Activated T-cell treated with anti-CD3 and anti-CD28 coated beads, Interleukin-2, amount 50 U/mL, for 4 hours (primary cell): ENCODE measurements around the gene PTPRN. TPM values are rescaled to one million over a fixed set of nuclear protein-coding genes. Genes with fewer than 3 reads are reported as not detected.
"Not testable (repeated sequence)": the region's sequence is repeated elsewhere in the genome, so short reads cannot be mapped to it uniquely, and the experiment has no call there.

Experiments used
- ATAC-seq, 2 donors: fragments of 200-7000 bp; cut with Tn5 transposase; one replicate each; pipeline ENCODE4 v1.10.0; 2021
- DNase-seq: peaks from one replicate; pipeline ENCODE4 v3.0.0-alpha.2; 2020
- H3K27me3 Mint-ChIP-seq: one replicate; pipeline ENCODE4 v1.8.0; 2021; ENCODE audit warnings: low read depth, mixed read lengths
- H3K36me3 Mint-ChIP-seq: one replicate; pipeline ENCODE4 v1.8.0; 2022; ENCODE audit warnings: mixed read lengths; ENCODE audit not compliant: insufficient read depth
- H3K4me1 Mint-ChIP-seq: one replicate; pipeline ENCODE4 v1.8.0; 2021; ENCODE audit warnings: low read depth, mixed read lengths
- H3K4me3 Mint-ChIP-seq: one replicate; pipeline ENCODE4 v1.8.0; 2021; ENCODE audit warnings: mild to moderate bottlenecking, moderate library complexity, mixed read lengths
- H3K9me3 Mint-ChIP-seq: one replicate; pipeline ENCODE4 v1.8.0; 2021; ENCODE audit warnings: mixed read lengths
- total RNA-seq, 3 donors: library from RNA; stranded (reverse); gene quantifications; one replicate each; pipeline ENCODE4 v1.2.1, GENCODE V29; 2021

Gene PTPRN
- total RNA-seq, 3 donors from 2014 or later = 0.19 TPM; not detected in 2

DNA sequence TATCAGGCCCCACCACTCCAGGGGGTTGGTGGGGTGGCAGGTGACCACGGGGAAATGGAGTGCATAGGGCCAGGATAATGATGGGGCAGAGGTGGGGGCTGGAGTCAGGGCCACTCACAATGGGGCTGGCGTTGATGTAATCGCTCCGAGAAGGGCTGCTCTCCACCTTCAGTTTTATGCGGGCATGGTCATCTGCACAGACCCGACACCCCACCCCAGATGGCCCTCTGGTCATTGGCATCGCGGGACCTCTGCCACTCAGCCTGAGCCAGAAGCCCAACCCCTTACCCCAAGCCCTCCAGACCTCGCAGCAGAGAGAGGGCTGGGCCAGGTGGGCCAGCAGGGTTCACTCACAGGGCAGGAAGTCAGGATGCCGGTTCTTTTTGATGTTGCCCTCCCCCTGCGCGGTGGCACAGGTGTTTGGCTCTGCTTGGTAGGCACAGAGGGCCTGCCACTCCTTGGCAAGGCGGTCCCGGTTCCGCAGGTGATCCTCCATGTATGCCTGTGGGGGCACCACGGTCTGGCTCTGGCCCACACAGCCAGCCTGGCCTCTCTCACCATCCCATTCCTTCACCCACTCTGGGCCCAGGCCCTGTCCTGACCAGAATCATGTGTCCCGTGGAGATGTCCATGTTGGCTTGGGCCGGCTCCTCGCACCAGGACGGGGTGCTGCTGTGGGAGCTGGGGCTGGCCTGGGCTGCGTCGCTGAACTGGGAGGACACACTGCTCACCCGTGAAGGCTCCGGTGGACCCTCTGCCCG is 12.4 kb downstream of the PTPRN start:
- ATAC-seq (no peak), DNase-seq (no peak)
- Mint-ChIP-seq H3K27me3 (peaks cover 15% of the 10 kb centered on the region), H3K4me3 (no peak overlapping the region), H3K9me3 (no peaks in the 10 kb centered on the region), H3K4me1 (peaks cover 14% of the 10 kb centered on the region), H3K36me3 (no peaks in the 10 kb centered on the region)

DNA sequence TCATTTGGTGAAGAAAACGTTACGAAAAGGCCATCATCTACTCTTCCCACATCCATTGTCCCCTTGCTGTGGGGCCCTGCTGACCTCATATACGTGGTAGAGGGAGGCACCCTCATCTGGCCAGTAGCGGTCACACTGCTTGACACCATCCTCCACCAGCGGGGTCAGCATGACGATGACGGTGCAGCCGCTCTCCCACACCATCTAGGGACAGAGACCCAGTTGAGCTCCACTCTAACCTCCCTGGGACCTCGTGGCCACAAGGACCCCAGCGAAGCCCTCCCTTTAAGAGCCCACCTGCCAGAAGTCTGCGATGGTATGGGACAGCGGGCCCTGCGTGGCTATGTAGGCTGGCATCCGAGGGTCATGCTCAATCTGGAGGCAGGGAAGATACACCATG is 13.1 kb downstream of the PTPRN start:
- no peaks in the 10 kb centered on the region for H3K36me3 Mint-ChIP-seq
- ATAC-seq (no peak), DNase-seq (no peak)
- H3K9me3 Mint-ChIP-seq = no peaks in the 10 kb centered on the region
- peaks cover 9% of the 10 kb centered on the region for H3K27me3 Mint-ChIP-seq
- H3K4me3 Mint-ChIP-seq = no peak overlapping the region
- peaks cover 14% of the 10 kb centered on the region for H3K4me1 Mint-ChIP-seq

DNA sequence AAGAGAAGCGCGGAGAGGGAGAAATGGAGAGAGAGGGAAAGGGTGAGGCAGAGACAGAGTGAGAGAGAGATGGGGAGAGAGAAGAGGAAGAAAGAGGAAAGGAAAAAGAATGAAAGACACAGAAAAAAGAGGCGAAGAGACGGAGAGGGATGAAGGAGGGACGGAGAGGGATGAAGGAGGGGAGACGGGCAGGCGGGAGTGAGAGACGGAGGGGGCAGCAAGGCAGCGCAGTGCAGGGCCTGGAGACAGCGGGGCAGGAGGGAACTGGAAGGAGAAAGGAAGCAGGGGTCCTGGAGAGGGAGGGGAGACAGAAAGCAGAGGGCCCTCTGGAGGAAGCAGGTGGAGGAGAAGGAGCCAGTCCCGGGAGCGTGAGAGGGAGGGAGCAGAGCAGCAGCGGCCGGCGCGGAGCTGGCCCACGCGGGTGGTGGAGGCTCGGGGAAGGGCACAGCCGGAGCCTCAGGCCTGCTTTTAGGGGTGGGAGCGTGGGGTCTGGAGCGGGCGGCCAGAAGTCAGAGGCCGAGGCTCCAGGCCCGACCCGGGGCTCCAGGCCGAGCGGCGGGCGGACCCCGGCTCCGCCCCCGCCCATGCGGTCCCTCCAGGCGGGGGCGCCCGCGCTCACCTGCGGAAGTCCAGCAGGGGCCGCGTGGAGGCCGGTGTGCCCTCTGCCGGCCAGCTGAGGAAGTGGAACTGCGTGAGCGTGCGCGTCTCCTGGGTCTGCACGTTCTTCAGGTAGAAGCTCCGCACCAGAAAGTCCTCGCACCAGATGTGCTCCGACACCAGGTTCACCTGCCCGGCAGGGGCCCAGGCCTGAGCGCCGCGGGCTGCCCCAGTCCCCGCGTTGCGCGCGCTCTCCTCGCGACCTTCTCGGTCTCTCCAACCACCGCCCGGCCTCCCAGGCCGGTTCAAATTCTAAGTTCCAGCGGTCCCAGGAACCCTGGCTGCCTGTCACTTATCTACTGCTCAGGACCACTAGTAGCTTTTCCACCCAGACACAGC is 14.5 kb downstream of the PTPRN start:
- peak; percentile 89 to 95 for ATAC-seq
- Mint-ChIP-seq H3K27me3 (peaks cover 3% of the 10 kb centered on the region), H3K4me3 (peak overlapping the region; percentile 77)

DNA sequence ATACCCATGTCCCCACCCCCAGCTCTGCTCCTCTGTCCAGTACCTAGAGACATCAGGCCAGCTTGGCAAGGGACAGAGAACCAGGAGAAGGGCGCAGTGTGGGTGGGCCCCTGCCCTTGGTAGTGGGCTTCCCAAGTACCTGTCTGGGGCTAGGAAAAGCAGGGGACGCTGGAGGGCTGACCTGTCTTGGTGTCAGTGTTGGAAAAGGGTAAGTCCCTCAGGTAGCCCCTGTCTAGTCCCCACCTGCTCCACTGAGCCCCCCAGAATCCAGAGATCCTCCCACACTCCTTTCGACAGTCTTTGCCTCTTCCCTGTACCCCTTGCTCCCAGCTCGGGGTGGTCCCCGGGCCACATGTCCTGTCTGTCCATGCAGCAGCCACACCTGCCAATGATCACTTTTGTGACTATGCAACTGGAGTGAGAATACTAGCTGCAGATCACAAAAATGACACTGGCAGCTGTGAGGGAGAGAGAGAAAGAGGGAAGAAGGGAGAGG is 15.4 kb downstream of the PTPRN start:
- Mint-ChIP-seq H3K27me3 (no peaks in the 10 kb centered on the region), H3K36me3 (no peaks in the 10 kb centered on the region), H3K9me3 (no peaks in the 10 kb centered on the region), H3K4me1 (peaks cover 11% of the 10 kb centered on the region), H3K4me3 (peak overlapping the region; percentile 77)
- ATAC-seq (no peak), DNase-seq (no peak)

More for the DNA sequence above, 14.5 kb downstream of the PTPRN start:
- Mint-ChIP-seq H3K9me3 (no peaks in the 10 kb centered on the region), H3K4me1 (peaks cover 14% of the 10 kb centered on the region), H3K36me3 (no peaks in the 10 kb centered on the region)
- DNase-seq = peak; percentile 87

DNA sequence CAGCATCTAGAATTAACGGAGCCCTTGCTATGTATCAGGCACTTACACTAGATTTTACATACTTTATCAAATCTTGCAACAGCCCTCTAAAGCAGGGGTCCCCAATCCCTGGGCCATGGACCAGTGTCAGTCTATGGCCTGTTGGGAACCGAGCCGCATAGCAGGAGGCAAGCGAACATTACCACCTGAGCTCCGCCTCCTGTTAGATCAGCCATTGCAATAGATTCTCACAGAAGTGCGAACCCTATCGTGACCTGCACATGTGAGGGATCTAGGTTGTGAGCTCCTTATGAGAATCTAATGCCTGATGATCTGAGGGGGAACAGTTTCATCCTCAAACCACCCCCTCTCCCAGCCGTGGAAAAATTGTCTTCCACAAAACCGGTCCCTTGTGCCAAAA is 16.6 kb downstream of the PTPRN start:
- Mint-ChIP-seq H3K27me3 (no peaks in the 10 kb centered on the region), H3K4me1 (peaks cover 11% of the 10 kb centered on the region), H3K4me3 (no peak overlapping the region), H3K9me3 (no peaks in the 10 kb centered on the region), H3K36me3 (no peaks in the 10 kb centered on the region)
- no peak for ATAC-seq
- no peak for DNase-seq

DNA sequence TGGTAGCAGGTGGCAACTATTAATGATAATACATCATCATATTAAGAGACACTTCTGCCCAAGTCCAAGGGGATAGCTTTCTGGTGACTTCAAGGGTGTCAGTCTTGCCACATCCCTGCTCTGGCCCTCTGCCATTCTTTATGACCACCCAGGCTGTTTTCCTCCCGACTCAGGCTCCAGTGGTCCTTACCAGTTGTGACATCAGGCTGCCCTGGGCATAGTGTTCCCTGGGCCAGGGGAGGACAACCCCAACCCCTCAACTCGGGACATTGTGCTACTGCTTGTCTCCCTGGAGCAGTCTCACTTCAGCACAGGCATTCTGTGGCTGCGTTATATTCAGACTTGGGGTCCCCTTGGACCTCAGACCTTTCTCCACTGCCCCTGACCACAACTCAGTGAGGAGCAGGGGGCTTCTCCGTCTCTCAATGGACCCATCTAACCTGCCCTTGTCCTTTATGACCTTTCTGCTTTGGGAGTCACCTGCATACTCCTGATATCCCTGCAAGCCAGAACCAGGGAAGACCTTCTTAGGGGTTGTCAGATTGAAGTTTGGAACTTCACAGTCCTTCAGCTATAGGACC is 17.2 kb downstream of the PTPRN start:
- H3K4me1 Mint-ChIP-seq = peaks cover 10% of the 10 kb centered on the region
- no peaks in the 10 kb centered on the region for H3K27me3 Mint-ChIP-seq
- ATAC-seq (no peak), DNase-seq (no peak)
- H3K36me3 Mint-ChIP-seq = no peaks in the 10 kb centered on the region
- no peaks in the 10 kb centered on the region for H3K9me3 Mint-ChIP-seq
- no peak overlapping the region for H3K4me3 Mint-ChIP-seq

DNA sequence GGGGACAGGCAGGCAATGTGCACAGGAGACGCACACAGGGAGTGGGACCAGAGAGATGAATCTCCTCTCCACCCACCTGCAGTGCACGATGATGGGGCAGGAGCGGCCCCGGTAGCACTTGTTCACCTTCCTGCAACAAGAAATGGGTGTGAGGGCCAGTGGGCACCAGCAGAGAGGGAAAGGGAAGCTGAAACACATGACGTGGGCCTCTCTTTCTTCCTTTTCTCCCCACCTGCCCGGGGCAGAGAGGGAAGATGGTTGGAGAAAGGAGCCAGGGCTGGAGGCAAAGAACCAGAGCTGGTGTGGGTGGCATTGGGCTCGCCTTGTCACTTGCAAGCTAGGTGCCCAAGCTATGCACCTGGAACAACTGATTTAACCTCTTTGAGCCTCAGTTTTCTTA is 17.8 kb downstream of the PTPRN start:
- peaks cover 2% of the 10 kb centered on the region for H3K36me3 Mint-ChIP-seq
- DNase-seq = no peak
- H3K9me3 Mint-ChIP-seq = no peaks in the 10 kb centered on the region
- peaks cover 9% of the 10 kb centered on the region for H3K4me1 Mint-ChIP-seq
- H3K27me3 Mint-ChIP-seq = no peaks in the 10 kb centered on the region
- ATAC-seq = no peak
- H3K4me3 Mint-ChIP-seq = no peak overlapping the region

DNA sequence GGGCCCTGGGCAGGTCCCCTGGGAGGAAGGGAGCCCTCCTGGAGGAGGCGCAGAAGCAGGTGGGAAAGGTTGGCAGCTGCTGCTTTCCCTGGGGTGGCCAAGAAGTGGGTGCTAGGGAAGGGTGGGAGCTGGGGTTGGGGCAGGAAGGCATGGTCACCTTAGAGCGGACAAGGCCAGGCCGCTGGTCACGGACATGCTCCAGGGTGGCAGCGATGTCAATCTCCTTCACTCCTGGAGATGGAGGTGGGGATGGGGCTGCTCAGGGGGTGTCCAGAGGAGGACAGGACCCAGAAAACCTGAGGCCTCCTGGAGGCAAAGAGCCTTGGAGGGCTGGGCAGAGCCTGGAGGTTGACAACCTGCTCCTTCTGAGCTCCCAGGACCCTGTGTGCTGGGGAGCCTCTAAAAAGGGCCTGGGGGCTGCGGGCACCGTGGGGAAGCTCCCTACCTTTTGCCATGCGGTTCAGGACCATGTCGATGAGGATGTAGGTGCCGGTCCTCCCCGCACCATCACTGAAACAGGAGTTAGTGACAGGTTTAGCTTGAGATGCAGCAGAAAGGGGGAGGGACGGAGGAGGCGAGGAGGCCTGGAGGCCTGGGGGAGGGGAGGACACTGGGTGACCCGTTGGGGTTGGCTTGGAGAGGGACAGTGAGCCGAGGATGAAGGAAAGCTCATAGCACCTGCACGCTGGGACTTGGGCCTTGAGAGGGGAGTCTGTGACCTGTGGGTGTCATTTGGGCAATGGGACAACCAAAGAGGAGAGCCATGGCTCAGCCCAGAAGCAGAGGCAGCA is 18.6 kb downstream of the PTPRN start:
- no peaks in the 10 kb centered on the region for H3K27me3 Mint-ChIP-seq
- H3K36me3 Mint-ChIP-seq = peaks cover 2% of the 10 kb centered on the region

DNA sequence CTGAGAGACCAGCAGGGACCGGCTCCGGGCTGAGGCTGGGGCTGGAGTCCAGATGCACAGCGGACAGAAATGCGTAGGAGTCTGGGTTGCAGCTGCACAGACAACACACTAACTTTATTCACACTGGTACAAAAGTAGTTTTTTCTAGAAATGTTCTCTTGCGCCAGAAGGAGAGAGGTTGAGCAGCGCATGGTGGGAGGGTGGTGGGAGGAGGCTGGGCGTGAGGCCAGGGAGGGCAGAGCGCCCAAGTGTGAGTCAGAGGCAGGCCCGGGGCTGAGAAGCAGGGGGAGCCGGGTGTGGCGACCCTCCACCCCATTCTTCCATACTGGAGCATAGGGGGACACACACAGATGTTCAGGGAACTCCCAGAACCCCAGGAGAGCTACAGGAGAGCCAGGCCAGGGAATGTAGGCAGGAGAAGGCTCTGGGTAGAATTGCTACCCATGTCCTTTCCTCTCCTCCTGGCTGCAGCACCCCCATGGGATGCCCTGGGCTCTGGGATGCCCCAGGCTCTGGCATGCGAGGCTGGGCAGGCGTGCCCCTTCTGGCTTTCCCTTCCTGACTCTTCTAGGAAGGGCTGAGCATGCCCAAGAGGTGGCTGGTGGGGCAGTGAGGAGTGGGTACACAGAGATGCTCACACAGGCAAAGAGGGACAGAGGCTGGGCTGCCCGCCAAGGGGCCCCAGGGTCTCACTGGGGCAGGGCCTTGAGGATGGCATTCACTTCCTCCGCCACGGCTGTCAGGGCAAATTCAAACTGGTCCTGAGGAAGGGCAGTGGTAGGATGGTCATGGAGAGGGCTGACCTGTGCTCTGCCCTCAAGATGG is 19.5 kb downstream of the PTPRN start:
- Mint-ChIP-seq H3K36me3 (peaks cover 4% of the 10 kb centered on the region), H3K27me3 (no peaks in the 10 kb centered on the region), H3K4me1 (peaks cover 11% of the 10 kb centered on the region), H3K9me3 (no peaks in the 10 kb centered on the region), H3K4me3 (no peak overlapping the region)
- DNase-seq (no peak), ATAC-seq (no peak)

More for the DNA sequence above, 18.6 kb downstream of the PTPRN start:
- no peaks in the 10 kb centered on the region for H3K9me3 Mint-ChIP-seq
- no peak overlapping the region for H3K4me3 Mint-ChIP-seq
- H3K4me1 Mint-ChIP-seq = peaks cover 13% of the 10 kb centered on the region
- ATAC-seq (no peak), DNase-seq (no peak)

DNA sequence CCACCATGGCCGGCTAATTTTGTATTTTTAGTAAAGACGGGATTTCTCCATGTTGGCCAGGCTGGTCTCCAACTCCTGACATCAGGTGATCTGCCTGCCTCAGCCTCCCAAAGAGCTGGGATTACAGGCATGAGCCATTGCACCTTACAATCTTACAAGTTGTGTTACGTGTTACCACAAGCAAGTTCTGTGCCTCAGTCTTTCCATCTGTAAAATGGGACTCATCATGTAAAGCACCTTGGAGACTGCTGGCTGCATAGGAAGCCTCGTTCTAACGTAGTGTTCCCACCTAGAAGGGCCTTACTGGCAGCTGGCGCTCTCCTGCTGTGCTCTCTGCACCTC is 20.0 kb downstream of the PTPRN start:
- DNase-seq (no peak), ATAC-seq (no peak)
- Mint-ChIP-seq H3K4me3 (no peak overlapping the region), H3K4me1 (peaks cover 7% of the 10 kb centered on the region), H3K27me3 (no peaks in the 10 kb centered on the region), H3K9me3 (no peaks in the 10 kb centered on the region), H3K36me3 (peaks cover 4% of the 10 kb centered on the region)

DNA sequence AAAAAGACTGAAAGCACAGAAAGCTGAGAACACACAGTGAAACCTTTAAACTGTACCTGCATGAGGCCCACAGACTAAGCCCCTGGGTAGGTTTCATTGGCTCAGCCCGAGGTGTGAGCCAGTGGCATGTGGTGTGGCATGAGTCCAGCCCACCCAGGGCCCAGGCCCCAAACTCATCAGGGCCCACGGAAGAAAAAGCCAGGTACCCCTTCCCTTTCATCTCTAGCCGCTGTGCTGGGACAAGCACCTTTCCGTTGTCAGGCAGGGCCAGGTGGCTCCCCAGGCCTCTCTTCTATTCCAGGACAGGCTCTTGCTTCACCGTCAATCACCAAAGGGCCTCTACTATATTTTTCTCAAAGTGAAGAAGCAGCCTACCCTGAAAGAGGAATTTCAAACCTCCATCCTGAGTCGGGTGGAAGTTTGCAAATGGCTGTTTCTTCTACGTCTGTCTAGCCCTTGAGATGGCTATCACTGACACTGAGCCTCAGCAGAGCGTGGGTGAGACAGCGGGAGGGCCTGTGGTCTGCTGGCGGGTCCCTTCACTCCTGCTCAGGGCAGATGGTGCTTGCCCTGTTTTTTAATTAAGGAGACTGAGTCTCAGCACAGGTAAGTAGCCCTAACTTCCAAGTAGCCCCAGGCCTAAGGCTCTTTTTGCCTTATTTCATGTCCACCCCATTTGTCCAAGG is 21.5 kb downstream of the PTPRN start:
- Mint-ChIP-seq H3K27me3 (no peaks in the 10 kb centered on the region), H3K9me3 (no peaks in the 10 kb centered on the region), H3K4me1 (peaks cover 8% of the 10 kb centered on the region), H3K36me3 (peaks cover 15% of the 10 kb centered on the region), H3K4me3 (no peak overlapping the region)
- no peak for ATAC-seq
- no peak for DNase-seq

DNA sequence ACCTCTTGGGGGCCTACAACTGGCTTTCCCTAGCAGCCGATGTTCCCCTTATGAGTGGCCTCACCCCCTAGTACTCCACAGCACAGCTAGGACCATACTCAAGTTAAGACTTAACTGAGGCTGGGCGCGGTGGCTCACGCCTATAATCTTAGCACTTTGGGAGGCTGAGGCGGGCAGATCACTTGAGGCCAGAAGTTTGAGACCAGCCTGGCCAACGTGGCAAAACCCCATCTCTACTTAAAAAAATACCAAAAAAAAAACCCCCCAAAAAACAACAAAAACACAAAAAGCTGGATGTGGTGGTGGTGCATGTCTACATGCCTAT is 22.1 kb downstream of the PTPRN start:
- not testable (repeated sequence) for H3K4me1 Mint-ChIP-seq, H3K4me3 Mint-ChIP-seq, H3K9me3 Mint-ChIP-seq, ATAC-seq, DNase-seq, H3K27me3 Mint-ChIP-seq
- peaks cover 17% of the 10 kb centered on the region for H3K36me3 Mint-ChIP-seq
